K562 (cell line): Measurements from ENCODE around the gene RAMAC. TPM values are rescaled to one million over a fixed set of nuclear protein-coding genes. Genes with fewer than 3 reads are reported as not detected.

Source experiments
- ATAC-seq: fragments of 200-7000 bp; cut with Tn5 transposase; 3 replicates; pipeline ENCODE4 v1.9.1; 2020; ENCODE audit warnings: moderate library complexity
- BruUV-seq: library from RNA; stranded (reverse); fragments of 400-500 nt; replicated peaks from 2 replicates; lab custom pipeline; 2021; lab: Mats Ljungman, UMichigan
- CTCF ChIA-PET: fragments of 300-600 bp; formaldehyde crosslinking; extraction: SDS; loops from one replicate; lab custom pipeline; 2021; ENCODE audit warnings: low intra/inter-chr PET ratio; lab: Yijun Ruan, JAX
- POLR2A ChIA-PET: fragments of 300-600, 350-650 bp; sonication (Branson Sonifier 250); formaldehyde crosslinking; extraction: SDS; loops from one replicate; lab custom pipeline; 2021; ENCODE audit warnings: antibody characterized with exemption, inconsistent platforms; lab: Yijun Ruan, JAX
- DNase-seq, 4 experiments: peaks; one replicate each; pipeline versions ENCODE4 v3.0.0 to v3.0.0-alpha.2; 2011 to 2018; ENCODE audit warnings: low spot score in 3 of 4, mixed read lengths in 3 of 4; ENCODE audit errors: extremely low read depth in 1 of 4
- FAIRE-seq: peaks from 2 replicates; lab custom pipeline; 2011; peaks lifted over from hg19 to GRCh38; lab: Jason Lieb, UNC
- H2AFZ ChIP-seq: 2 replicates; pipeline ENCODE4 v1.6.0; 2011; ENCODE audit warnings: low read depth, low read length, control low read depth, inconsistent platforms
- H3K27ac ChIP-seq: fragments of 200-600 bp; 3 replicates; pipeline ENCODE4 v1.8.0; 2011; ENCODE audit warnings: low read depth, mild to moderate bottlenecking, control low read depth, inconsistent platforms, low read length, moderate library complexity, mixed read lengths; ENCODE audit errors: extremely low read depth
- H3K27me3 ChIP-seq, 2 experiments: fragments of 300-600 bp in 1 of 2; 2 replicates in 1 of 2; 3 replicates in 1 of 2; pipeline versions ENCODE4 v1.6.0 to v1.8.0; 2011; ENCODE audit warnings: inconsistent platforms in 2 of 2, low read length in 2 of 2, mild to moderate bottlenecking in 1 of 2, mixed read lengths in 1 of 2, moderate library complexity in 1 of 2; ENCODE audit not compliant: control insufficient read depth in 2 of 2, insufficient read depth in 2 of 2
- H3K36me3 ChIP-seq: fragments of 300-600 bp; 3 replicates; pipeline ENCODE4 v1.8.0; 2011; ENCODE audit warnings: mild to moderate bottlenecking, low read length, inconsistent platforms; ENCODE audit not compliant: control insufficient read depth, insufficient read depth
- H3K4me1 ChIP-seq, 2 experiments: fragments of 200-600 bp in 1 of 2; replicated peaks in 1 of 2; 2 replicates in 1 of 2; 3 replicates in 1 of 2; pipeline versions ENCODE4 v1.5.1 to v1.8.0; 2011; ENCODE audit warnings: inconsistent platforms in 2 of 2, low read length in 2 of 2, mild to moderate bottlenecking in 1 of 2, mixed read lengths in 1 of 2, moderate library complexity in 1 of 2; ENCODE audit not compliant: control insufficient read depth in 2 of 2, insufficient read depth in 2 of 2
- H3K4me2 ChIP-seq: 2 replicates; pipeline ENCODE4 v1.6.1; 2011; ENCODE audit warnings: low read length, control low read depth, inconsistent platforms, mixed read lengths; ENCODE audit not compliant: insufficient read depth
- H3K4me3 ChIP-seq: fragments of 200-600 bp; sonication (generic), shearing (Covaris generic); 2 replicates; pipeline ENCODE4 v1.5.1; 2016; ENCODE audit warnings: control low read depth, inconsistent platforms
- H3K79me2 ChIP-seq: fragments of 200-600 bp; 3 replicates; pipeline ENCODE4 v1.8.0; 2011; ENCODE audit warnings: low read length, inconsistent platforms; ENCODE audit not compliant: control insufficient read depth, insufficient read depth
- H3K9ac ChIP-seq, 2 experiments: 2 replicates each; pipeline versions ENCODE4 v1.6.0 to v1.6.1; 2011; ENCODE audit warnings: low read depth in 2 of 2, low read length in 2 of 2, control low read depth in 1 of 2, inconsistent platforms in 1 of 2, mild to moderate bottlenecking in 1 of 2, mixed read lengths in 1 of 2; ENCODE audit not compliant: insufficient read depth in 1 of 2
- H3K9me1 ChIP-seq: one replicate; pipeline ENCODE4 v1.6.0; 2011; ENCODE audit warnings: inconsistent platforms, mild to moderate bottlenecking, low read length, moderate library complexity; ENCODE audit not compliant: control insufficient read depth, insufficient read depth
- H3K9me3 ChIP-seq: replicated peaks from 2 replicates; pipeline ENCODE4 v1.5.1; 2011; ENCODE audit warnings: low read depth, low read length, inconsistent platforms; ENCODE audit not compliant: control insufficient read depth, insufficient read depth
- H4K20me1 ChIP-seq: replicated peaks from 2 replicates; pipeline ENCODE4 v1.6.1; 2011; ENCODE audit warnings: low read length, inconsistent platforms, mixed read lengths; ENCODE audit not compliant: control insufficient read depth, insufficient read depth
- CCNT2 ChIP-seq: IDR thresholded peaks from 2 replicates; pipeline ENCODE4 v1.6.1; 2011; ENCODE audit warnings: borderline replicate concordance, low read depth, mild to moderate bottlenecking, moderate library complexity, mixed read lengths, low read length; ENCODE audit not compliant: insufficient read length; ENCODE audit errors: extremely low read depth
- GTF2F1 ChIP-seq: IDR thresholded peaks from 2 replicates; pipeline ENCODE4 v1.6.1; 2011; ENCODE audit warnings: low read depth, low read length, improper control_type of control experiment
- HDAC8 ChIP-seq: fragments of 450-650 bp; IDR thresholded peaks from 2 replicates; pipeline ENCODE4 v1.6.1; 2016; ENCODE audit warnings: mild to moderate bottlenecking, missing genetic modification characterization, moderate library complexity, missing compliant biosample characterization
- MBD2 ChIP-seq: sonication (generic); IDR thresholded peaks from 2 replicates; pipeline ENCODE4 v1.6.1; 2016; ENCODE audit warnings: low read depth, borderline replicate concordance
- NCOA6 ChIP-seq: fragments of 450-650 bp; IDR thresholded peaks from 2 replicates; pipeline ENCODE4 v1.6.1; 2017; ENCODE audit warnings: mild to moderate bottlenecking
- NR2C1 ChIP-seq, 2 experiments: fragments of 450-650 bp; IDR thresholded peaks; 2 replicates each; pipeline ENCODE4 v1.6.1; 2017; ENCODE audit warnings: mild to moderate bottlenecking in 2 of 2, antibody characterized with exemption in 1 of 2, inconsistent platforms in 1 of 2, missing compliant biosample characterization in 1 of 2, missing genetic modification characterization in 1 of 2
- SMARCB1 ChIP-seq: IDR thresholded peaks from 2 replicates; pipeline ENCODE4 v1.6.1; 2011; ENCODE audit warnings: improper control_type of control experiment, low read depth; ENCODE audit not compliant: insufficient read length
- SNRNP70 ChIP-seq: fragments of 200-400 bp; formaldehyde crosslinking; optimal IDR thresholded peaks from 2 replicates; pipeline ENCODE3; 2017; ENCODE audit warnings: low read depth, low read length
- TFAM ChIP-seq: fragments of 250-450 bp; sonication (Bioruptor Pico); conservative IDR thresholded peaks from 2 replicates; pipeline ENCODE4 v1.5.0; 2021; ENCODE audit warnings: mild to moderate bottlenecking, moderate library complexity
- TSHZ1 ChIP-seq: fragments of 250-450 bp; sonication (Bioruptor Pico); IDR thresholded peaks from 2 replicates; pipeline ENCODE4 v1.4.0; 2020; ENCODE audit warnings: mild to moderate bottlenecking, moderate library complexity
- XRCC3 ChIP-seq: fragments of 450-650 bp; IDR thresholded peaks from 2 replicates; pipeline ENCODE4 v1.6.1; 2017; ENCODE audit warnings: mild to moderate bottlenecking, moderate library complexity
- ZBTB17 ChIP-seq: fragments of 450-650 bp; formaldehyde crosslinking; IDR thresholded peaks from 2 replicates; pipeline ENCODE4 v1.4.0; 2020; ENCODE audit warnings: mild to moderate bottlenecking
- WGBS: fragments of 100-300 bp; shearing (Covaris generic); methylation state at CpG from one replicate; pipeline ENCODE4 v1.1.6; 2016; ENCODE audit warnings: low coverage, mixed read lengths; ENCODE audit not compliant: insufficient coverage; ENCODE audit errors: missing lambda C conversion rate; 5-methylcytosine and 5-hydroxymethylcytosine counted together
- in situ Hi-C: fragments of 300-500 bp; cut with MboI; formaldehyde crosslinking; loops from 4 replicates; pipeline ENCODE4 v1.15.0; 2018; ENCODE audit warnings: inconsistent platforms, mixed read lengths
- intact Hi-C: fragments of 100-400 bp; cut with micrococcal nuclease; formaldehyde crosslinking; loops from 2 replicates; pipeline ENCODE4 v1.14.2; 2022
- polyA plus RNA-seq, 8 experiments: library from polyadenylated mRNA; depleted of rRNA in 4 of 8; stranded (reverse) in 5 of 8; unstranded in 3 of 8; fragments of >200 nt; fragmentation: Nextera tagmentation in 2 of 8; fragmentation: Illumina TruSeq in 1 of 8; extraction: Ambion mirVana in 2 of 8; extraction: Trizol in 1 of 8; gene quantifications; 2 replicates each; pipeline versions ENCODE4 v1.2.1 to v1.2.3, GENCODE V29; 2011 to 2014; ENCODE audit warnings: inconsistent platforms in 1 of 8, missing spikeins in 1 of 8
- total RNA-seq, 7 experiments: library from RNA; depleted of rRNA in 6 of 7; stranded (reverse); fragments of >200 nt in 6 of 7; fragmentation: Illumina TruSeq in 2 of 7; extraction: Trizol in 2 of 7; gene quantifications; 2 replicates each; pipeline versions ENCODE4 v1.2.1 to v1.2.3, GENCODE V29; 2011 to 2021; ENCODE audit warnings: low replicate concordance in 1 of 7

The RAMAC gene
- total and polyA plus RNA-seq, 9 of the 15 experiments (the other 6 are each of a cell fraction or from before 2014, with no cell fraction given) = 26.9 to 108 (median 38.4) TPM

DNA sequence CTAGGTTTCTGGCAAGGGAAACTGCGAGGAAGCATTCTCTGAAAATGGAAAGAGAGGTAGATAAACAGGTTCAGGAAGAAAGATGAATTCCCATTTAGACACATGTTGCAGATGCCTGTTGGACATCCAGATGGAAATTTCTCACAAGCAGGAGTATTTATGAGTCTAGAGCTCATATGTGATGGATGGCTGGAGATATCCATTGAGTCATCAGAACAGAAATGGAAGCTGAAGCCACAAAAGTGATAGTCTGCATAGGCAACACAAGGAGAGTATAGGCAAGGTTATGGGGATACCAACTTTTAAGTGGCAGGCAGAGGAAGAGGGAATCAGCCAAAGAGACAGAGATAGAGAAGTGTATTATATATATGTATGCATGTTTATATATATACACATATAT lies 6.3 kb upstream of the RAMAC start:
- no peak overlapping the region for H3K9ac ChIP-seq
- in situ Hi-C loops (loop anchor here (10.0 kb wide), 1 partner anchor 125 kb away; no protein-coding TSS in a partner anchor), intact Hi-C loops (no loop called here)
- CTCF ChIA-PET = no interaction called here
- no peak overlapping the region for H3K4me3 ChIP-seq
- H3K9me3 ChIP-seq = no peaks in the 10 kb centered on the region
- H3K27ac ChIP-seq = no peak overlapping the region
- no peaks in the 10 kb centered on the region for H3K79me2 ChIP-seq
- TF ChIP-seq TSHZ1 (CRISPR knock-in tag) (no peak), GTF2F1 (no peak), SNRNP70 (no peak), HDAC8 (tag) (no peak), MBD2 (no peak), CCNT2 (no peak), NR2C1 (IDR thresholded peaks at IDR 0.05) (no peak), NR2C1 (tag; IDR thresholded peaks at IDR 0.05) (no peak), SMARCB1 (no peak), NCOA6 (no peak), TFAM (CRISPR knock-in tag) (no peak), XRCC3 (no peak), ZBTB17 (no peak)
- H3K9me1 ChIP-seq = no peaks in the 10 kb centered on the region
- no TSS peak for BruUV-seq
- ATAC-seq = no peak
- no peaks in the 10 kb centered on the region for H3K4me1 ChIP-seq
- H3K4me2 ChIP-seq = no peak overlapping the region
- no peak for FAIRE-seq
- WGBS = 8% methylated on average over 1 of the region's 1 CpG
- DNase-seq = no peak
- no peaks in the 10 kb centered on the region; the same call in 2 of the 3 replicates for H3K36me3 ChIP-seq
- H3K27me3 ChIP-seq = no peaks in the 10 kb centered on the region
- H2AFZ ChIP-seq = no peak overlapping the region
- H4K20me1 ChIP-seq = no peaks in the 10 kb centered on the region
- POLR2A ChIA-PET = no interaction called here
